ENCODE data around the gene JMJD1C.

JMJD1C gene

DNA sequence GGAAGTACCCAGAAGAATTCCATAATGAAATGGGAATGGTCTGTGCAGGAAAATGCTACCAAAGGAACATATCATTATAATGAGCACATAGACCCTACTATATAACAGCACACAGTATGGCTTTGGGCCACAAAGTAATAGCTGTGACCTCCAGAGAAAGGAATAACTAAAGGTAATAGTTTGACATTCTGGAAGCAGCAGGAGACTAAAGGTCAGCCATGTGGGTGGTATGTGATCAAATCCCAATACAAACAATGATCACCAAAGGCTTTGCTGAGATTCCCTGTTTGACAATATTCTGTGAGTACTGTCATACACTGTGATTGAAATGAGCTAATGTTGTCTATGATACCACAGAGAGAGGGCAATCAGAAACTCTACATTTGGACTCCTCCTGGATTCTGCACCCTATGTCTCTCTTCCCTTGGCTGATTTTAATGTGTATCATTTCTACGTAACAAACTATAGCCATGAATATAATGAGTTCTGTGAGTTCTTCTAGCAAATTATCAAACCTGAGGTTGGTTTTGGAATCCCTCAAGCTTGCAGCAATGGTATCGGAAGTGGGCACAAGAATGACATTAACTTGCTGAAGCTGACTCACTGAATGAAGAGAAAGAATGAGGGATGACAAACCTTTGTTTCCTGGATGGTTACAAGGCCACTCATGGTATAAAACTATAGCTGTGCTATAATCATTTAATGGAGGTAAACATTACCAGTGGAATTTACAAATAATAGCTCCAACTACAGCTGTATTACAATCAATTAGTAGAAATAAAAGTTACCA, 99.6 kb downstream of the JMJD1C start:
- TF ChIP-seq, protein P1, sequence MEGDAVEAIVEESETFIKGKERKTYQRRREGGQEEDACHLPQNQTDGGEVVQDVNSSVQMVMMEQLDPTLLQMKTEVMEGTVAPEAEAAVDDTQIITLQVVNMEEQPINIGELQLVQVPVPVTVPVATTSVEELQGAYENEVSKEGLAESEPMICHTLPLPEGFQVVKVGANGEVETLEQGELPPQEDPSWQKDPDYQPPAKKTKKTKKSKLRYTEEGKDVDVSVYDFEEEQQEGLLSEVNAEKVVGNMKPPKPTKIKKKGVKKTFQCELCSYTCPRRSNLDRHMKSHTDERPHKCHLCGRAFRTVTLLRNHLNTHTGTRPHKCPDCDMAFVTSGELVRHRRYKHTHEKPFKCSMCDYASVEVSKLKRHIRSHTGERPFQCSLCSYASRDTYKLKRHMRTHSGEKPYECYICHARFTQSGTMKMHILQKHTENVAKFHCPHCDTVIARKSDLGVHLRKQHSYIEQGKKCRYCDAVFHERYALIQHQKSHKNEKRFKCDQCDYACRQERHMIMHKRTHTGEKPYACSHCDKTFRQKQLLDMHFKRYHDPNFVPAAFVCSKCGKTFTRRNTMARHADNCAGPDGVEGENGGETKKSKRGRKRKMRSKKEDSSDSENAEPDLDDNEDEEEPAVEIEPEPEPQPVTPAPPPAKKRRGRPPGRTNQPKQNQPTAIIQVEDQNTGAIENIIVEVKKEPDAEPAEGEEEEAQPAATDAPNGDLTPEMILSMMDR (IDR thresholded peaks at IDR 0.05) = no peak

DNA sequence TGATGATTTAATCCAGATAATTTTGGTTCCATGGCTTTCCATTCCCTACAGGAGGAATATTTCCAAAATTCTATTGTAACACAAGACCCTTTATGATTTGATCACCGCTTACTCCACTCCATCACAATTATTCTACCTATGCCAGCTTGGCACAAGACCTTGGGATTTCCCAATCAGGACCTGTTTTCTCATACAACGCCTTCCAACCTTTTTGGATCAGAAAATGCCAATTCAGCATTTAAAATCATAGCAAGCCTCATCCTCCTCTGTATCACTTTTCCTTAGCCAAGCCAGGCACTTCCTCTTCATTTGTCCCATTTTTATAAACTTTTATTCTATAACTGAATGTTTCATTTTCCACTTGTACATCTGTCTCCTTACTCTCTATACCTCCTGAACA, 100.9 kb downstream of the JMJD1C start:
- TF ChIP-seq, protein P1 (IDR thresholded peaks at IDR 0.05) = no peak

DNA sequence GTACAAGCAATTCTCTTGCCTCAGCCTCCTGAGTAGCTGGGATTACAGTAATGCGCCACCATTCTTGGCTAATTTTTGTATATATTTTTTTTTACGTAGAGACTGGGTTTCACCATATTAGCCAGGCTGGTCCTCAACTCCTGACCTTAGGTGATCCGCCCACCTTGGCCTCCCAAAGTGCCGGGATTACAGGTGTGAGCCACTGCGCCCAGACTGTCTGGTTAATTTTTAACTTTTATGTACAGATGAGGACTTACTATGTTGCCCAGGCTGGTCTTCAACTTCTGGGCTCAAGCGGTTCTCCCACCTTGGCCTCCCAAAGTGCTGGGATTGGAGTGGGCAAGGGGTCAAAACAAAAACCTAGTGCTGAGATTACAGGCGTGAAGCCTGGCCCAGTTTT, 101.8 kb downstream of the JMJD1C start:
- TF ChIP-seq, protein P1 (IDR thresholded peaks at IDR 0.05) = no peak

DNA sequence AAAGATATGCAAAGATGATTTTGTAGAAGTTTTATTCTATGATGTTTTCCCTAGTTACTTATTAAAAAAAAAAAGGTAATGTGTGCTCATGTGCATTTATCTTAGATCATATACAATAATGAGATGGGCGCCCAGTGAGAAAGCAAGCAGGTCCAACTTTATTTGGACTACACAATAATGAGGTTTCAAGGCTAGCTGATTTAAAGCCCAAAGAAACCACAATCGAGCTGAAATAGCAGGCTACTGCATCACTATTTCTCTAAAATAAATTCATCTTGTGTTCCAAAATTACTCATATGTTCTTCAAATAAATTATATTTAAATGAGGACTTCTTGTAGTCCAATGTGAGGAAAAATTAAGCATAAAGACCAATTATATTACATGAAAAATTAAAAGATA, 110.1 kb downstream of the JMJD1C start:
- TF ChIP-seq, protein P1 (IDR thresholded peaks at IDR 0.05) = no peak

DNA sequence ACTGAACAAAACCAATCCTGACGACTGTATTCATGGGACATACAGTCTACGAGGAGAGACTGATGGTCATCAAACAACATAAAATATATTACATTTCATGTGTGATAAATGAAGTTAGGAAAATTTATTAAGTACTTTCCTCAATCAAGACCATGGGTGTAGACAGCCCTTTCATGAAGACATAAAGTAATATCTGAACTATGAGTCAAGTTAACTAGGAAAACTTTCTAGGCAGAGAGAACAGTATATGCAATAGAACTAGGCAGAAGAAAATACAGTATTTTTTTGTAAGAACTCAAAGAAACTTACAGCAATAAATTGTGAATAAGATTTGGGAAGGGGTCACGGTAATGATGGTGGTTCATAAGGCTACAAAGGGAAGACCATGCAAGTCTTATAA, 112.8 kb downstream of the JMJD1C start:
- TF ChIP-seq, protein P1 (IDR thresholded peaks at IDR 0.05) = no peak

DNA sequence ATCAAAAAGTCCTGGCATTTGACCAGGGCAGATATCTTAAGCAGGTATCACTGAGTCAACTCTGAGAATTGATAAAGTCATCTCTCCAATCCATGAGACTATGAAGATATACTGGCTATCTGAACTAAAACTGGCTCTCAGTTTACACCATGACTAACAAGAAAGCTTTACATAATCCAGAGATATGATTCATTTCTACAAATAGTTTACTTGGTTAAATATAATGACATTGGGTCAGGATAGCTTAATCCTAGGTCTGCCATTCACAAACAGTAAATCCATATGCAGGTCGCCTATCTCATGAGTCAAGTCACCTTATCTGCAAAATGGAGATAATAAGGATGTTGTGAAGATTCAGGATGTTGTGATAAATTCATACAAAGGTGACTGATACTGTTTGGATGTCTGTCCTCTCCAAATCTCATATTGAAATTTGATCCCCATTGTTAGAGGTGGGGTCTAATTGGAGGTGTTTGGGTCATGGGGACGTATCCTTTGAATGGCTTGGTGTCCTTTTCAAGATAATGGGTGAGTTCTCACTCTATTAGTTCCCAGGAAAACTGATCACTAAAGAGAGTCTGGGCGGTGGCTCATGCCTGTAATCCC, 117.4 kb downstream of the JMJD1C start:
- TF ChIP-seq, protein P1 (IDR thresholded peaks at IDR 0.05) = no peak

DNA sequence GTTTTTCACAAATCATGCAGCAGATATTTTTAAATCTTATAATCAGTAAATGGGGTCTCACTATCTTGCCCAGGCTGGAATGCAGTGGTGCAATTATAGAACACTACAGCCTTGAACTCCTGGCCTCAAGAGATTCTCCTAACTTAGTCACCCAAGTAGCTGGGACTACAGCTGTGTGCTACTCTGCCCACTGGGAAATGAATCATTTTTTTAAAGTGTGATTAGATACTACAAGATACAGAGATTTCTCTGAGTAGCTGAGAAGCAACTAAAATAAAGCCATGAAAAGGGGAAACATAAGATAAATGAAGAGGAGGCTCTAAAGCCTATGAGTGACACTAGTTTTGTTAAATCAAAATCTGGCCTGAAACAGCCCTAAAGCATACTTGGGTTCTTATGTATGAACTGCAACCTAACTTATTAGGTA, 119.7 kb downstream of the JMJD1C start:
- TF ChIP-seq, protein P1 (IDR thresholded peaks at IDR 0.05) = no peak

Measured in LNCAP (cell line).